IMR-90 (cell line): Measurements from ENCODE around the gene DGKZ. TPM values are rescaled to one million over a fixed set of nuclear protein-coding genes. Genes with fewer than 3 reads are reported as not detected.

ENCODE experiments used
- ATAC-seq: fragments of 200-7000 bp; cut with Tn5 transposase; 2 replicates; pipeline ENCODE4 v1.9.1; 2020; ENCODE audit warnings: low read depth, mild to moderate bottlenecking, moderate library complexity
- BruUV-seq: library from RNA; stranded (reverse); fragments of 400-500 nt; replicated peaks from 2 replicates; lab custom pipeline; 2021; lab: Mats Ljungman, UMichigan
- CTCF ChIA-PET: fragments of 300-600 bp; formaldehyde crosslinking; extraction: SDS; loops from one replicate; lab custom pipeline; 2021; ENCODE audit warnings: antibody characterized with exemption; lab: Yijun Ruan, JAX
- POLR2A ChIA-PET: fragments of 300-600 bp; sonication (Branson Sonifier 250); formaldehyde crosslinking; loops from one replicate; lab custom pipeline; 2022; ENCODE audit warnings: antibody characterized with exemption; ENCODE audit not compliant: unreplicated experiment; lab: Charles Lee
- DNase-seq: peaks from one replicate; pipeline ENCODE4 v3.0.0; 2013
- H2AFZ ChIP-seq: replicated peaks from 2 replicates; pipeline ENCODE3; 2013; ENCODE audit warnings: low read length, mild to moderate bottlenecking; ENCODE audit not compliant: poor library complexity
- H2AK5ac ChIP-seq: 2 replicates; pipeline ENCODE4 v1.6.1; 2013; ENCODE audit warnings: low read depth, low read length, inconsistent platforms
- H2AK9ac ChIP-seq: replicated peaks from 2 replicates; pipeline ENCODE3; 2013; ENCODE audit warnings: mild to moderate bottlenecking, low read depth, low read length, moderate library complexity; ENCODE audit not compliant: poor library complexity
- H2BK120ac ChIP-seq: 2 replicates; pipeline ENCODE4 v1.6.1; 2013; ENCODE audit warnings: low read depth, low read length, inconsistent platforms
- H2BK15ac ChIP-seq: 3 replicates; pipeline ENCODE4 v1.6.1; 2013; ENCODE audit warnings: low read depth, low read length, inconsistent platforms
- H2BK20ac ChIP-seq: 2 replicates; pipeline ENCODE4 v1.6.1; 2013; ENCODE audit warnings: low read depth, mild to moderate bottlenecking, inconsistent platforms, low read length, moderate library complexity
- H2BK5ac ChIP-seq: 2 replicates; pipeline ENCODE4 v1.6.1; 2013; ENCODE audit warnings: mild to moderate bottlenecking, low read depth, low read length, inconsistent platforms; ENCODE audit not compliant: poor library complexity, severe bottlenecking
- H3K14ac ChIP-seq: replicated peaks from 2 replicates; pipeline ENCODE4 v1.6.1; 2013; ENCODE audit warnings: low read depth, low read length, inconsistent platforms
- H3K18ac ChIP-seq: 2 replicates; pipeline ENCODE4 v1.6.1; 2013; ENCODE audit warnings: low read depth, low read length, control low read depth
- H3K23ac ChIP-seq: 2 replicates; pipeline ENCODE4 v1.6.1; 2013; ENCODE audit warnings: low read depth, low read length, inconsistent platforms
- H3K27ac ChIP-seq: 2 replicates; pipeline ENCODE4 v1.5.1; 2013; ENCODE audit warnings: mild to moderate bottlenecking, control low read depth, low read length; ENCODE audit not compliant: insufficient read depth
- H3K27me3 ChIP-seq: 2 replicates; pipeline ENCODE4 v1.6.1; 2013; ENCODE audit warnings: low read length; ENCODE audit not compliant: control insufficient read depth, insufficient read depth
- H3K36me3 ChIP-seq: 2 replicates; pipeline ENCODE4 v1.6.1; 2013; ENCODE audit warnings: low read length, mixed read lengths; ENCODE audit not compliant: control insufficient read depth, insufficient read depth
- H3K4ac ChIP-seq: 2 replicates; pipeline ENCODE4 v1.6.1; 2013; ENCODE audit warnings: low read depth, low read length, inconsistent platforms
- H3K4me1 ChIP-seq: 2 replicates; pipeline ENCODE4 v1.6.1; 2013; ENCODE audit warnings: low read length, mixed read lengths; ENCODE audit not compliant: control insufficient read depth, insufficient read depth
- H3K4me2 ChIP-seq: 2 replicates; pipeline ENCODE4 v1.6.1; 2013; ENCODE audit warnings: low read depth, mild to moderate bottlenecking, control low read depth, low read length, moderate library complexity
- H3K4me3 ChIP-seq: 2 replicates; pipeline ENCODE4 v1.5.1; 2013; ENCODE audit warnings: low read depth, mild to moderate bottlenecking, control low read depth, low read length, moderate library complexity; ENCODE audit not compliant: insufficient read depth
- H3K56ac ChIP-seq: 2 replicates; pipeline ENCODE4 v1.6.1; 2013; ENCODE audit warnings: low read length, inconsistent platforms; ENCODE audit not compliant: insufficient read depth; ENCODE audit errors: extremely low read depth
- H3K79me1 ChIP-seq, 2 experiments: 2 replicates each; pipeline ENCODE4 v1.6.1; 2013; ENCODE audit warnings: low read length in 2 of 2, inconsistent platforms in 1 of 2, low read depth in 1 of 2
- H3K9ac ChIP-seq: 2 replicates; pipeline ENCODE4 v1.6.1; 2013; ENCODE audit warnings: low read depth, low read length, control low read depth
- H3K9me1 ChIP-seq: 2 replicates; pipeline ENCODE4 v1.6.1; 2013; ENCODE audit warnings: low read length, inconsistent platforms; ENCODE audit not compliant: insufficient read depth
- H3K9me3 ChIP-seq: 2 replicates; pipeline ENCODE4 v1.6.1; 2013; ENCODE audit warnings: low read length; ENCODE audit not compliant: control insufficient read depth, insufficient read depth
- H4K20me1 ChIP-seq: 2 replicates; pipeline ENCODE4 v1.6.1; 2013; ENCODE audit warnings: low read length, inconsistent platforms; ENCODE audit not compliant: insufficient read depth
- H4K5ac ChIP-seq: 2 replicates; pipeline ENCODE4 v1.6.1; 2013; ENCODE audit warnings: mild to moderate bottlenecking, low read depth, low read length, control low read depth
- H4K8ac ChIP-seq, 2 experiments: 2 replicates each; pipeline ENCODE4 v1.6.1; 2013; ENCODE audit warnings: low read depth in 2 of 2, low read length in 2 of 2, control low read depth in 1 of 2, inconsistent platforms in 1 of 2
- H4K91ac ChIP-seq: 2 replicates; pipeline ENCODE4 v1.6.1; 2013; ENCODE audit warnings: low read depth, low read length, inconsistent platforms; ENCODE audit not compliant: insufficient read depth
- BHLHE40 ChIP-seq: fragments of 150-350 bp; IDR thresholded peaks from 2 replicates; pipeline ENCODE4 v1.6.1; 2016; ENCODE audit warnings: mild to moderate bottlenecking, low read depth, low read length
- CEBPB ChIP-seq: IDR thresholded peaks from 2 replicates; pipeline ENCODE4 v1.6.1; 2012; ENCODE audit warnings: low read depth, low read length, improper control_type of control experiment
- CHD1 ChIP-seq: IDR thresholded peaks from 2 replicates; pipeline ENCODE4 v1.6.1; 2012; ENCODE audit warnings: low read depth, low read length, improper control_type of control experiment
- FOS ChIP-seq: fragments of 150-350 bp; IDR thresholded peaks from 2 replicates; pipeline ENCODE4 v1.6.1; 2016; ENCODE audit warnings: low read depth, low read length
- MAFK ChIP-seq: IDR thresholded peaks from 2 replicates; pipeline ENCODE4 v1.6.1; 2012; ENCODE audit warnings: low read depth, low read length, improper control_type of control experiment
- MAZ ChIP-seq: IDR thresholded peaks from 2 replicates; pipeline ENCODE4 v1.6.1; 2012; ENCODE audit warnings: low read depth, mild to moderate bottlenecking, low read length, improper control_type of control experiment, moderate library complexity, borderline replicate concordance
- NFE2L2 ChIP-seq: fragments of 150-350 bp; IDR thresholded peaks from 2 replicates; pipeline ENCODE4 v1.6.1; 2016; ENCODE audit warnings: low read depth, mild to moderate bottlenecking, low read length
- POLR2A ChIP-seq: IDR thresholded peaks from 2 replicates; pipeline ENCODE4 v1.6.1; 2012; ENCODE audit warnings: mild to moderate bottlenecking, low read depth, low read length
- RAD21 ChIP-seq: IDR thresholded peaks from 2 replicates; pipeline ENCODE4 v1.6.1; 2012; ENCODE audit warnings: low read length, improper control_type of control experiment
- RCOR1 ChIP-seq: IDR thresholded peaks from 2 replicates; pipeline ENCODE4 v1.6.1; 2012; ENCODE audit warnings: mild to moderate bottlenecking, low read length, improper control_type of control experiment; ENCODE audit not compliant: insufficient replicate concordance
- SMC3 ChIP-seq: fragments of 150-350 bp; IDR thresholded peaks from 2 replicates; pipeline ENCODE4 v1.6.1; 2016; ENCODE audit warnings: low read depth, mild to moderate bottlenecking, antibody characterized with exemption, low read length, moderate library complexity
- whole genome bisulfite sequencing, 2 experiments: methylation state at CpG; one replicate each; pipeline versions ENCODE4 v1.1.5 to v1.1.7; 2013; ENCODE audit warnings: missing lambda C conversion rate in 2 of 2; ENCODE audit not compliant: insufficient read length in 1 of 2; ENCODE audit errors: extremely low coverage in 2 of 2; 5-methylcytosine and 5-hydroxymethylcytosine counted together
- dilution Hi-C: fragments of 300-500 bp; cut with HindIII; formaldehyde crosslinking; loops from one replicate; pipeline ENCODE4 v1.14.3; 2018; ENCODE audit warnings: low sequenced_read_pairs; ENCODE audit not compliant: unreplicated experiment
- in situ Hi-C: fragments of 300-500 bp; cut with MboI; formaldehyde crosslinking; loops from 3 replicates; pipeline ENCODE4 v1.14.3; 2019; ENCODE audit warnings: low sequenced_read_pairs, inconsistent platforms, mixed read lengths
- intact Hi-C: fragments of 100-400 bp; cut with micrococcal nuclease; formaldehyde crosslinking; loops from 2 replicates; pipeline ENCODE4 v1.10.0; 2022
- polyA plus RNA-seq, 3 experiments: library from polyadenylated mRNA; depleted of rRNA; stranded (reverse); fragments of >200 nt; gene quantifications; 2 replicates each; pipeline ENCODE4 v1.2.3, GENCODE V29; 2012; ENCODE audit warnings: low replicate concordance in 1 of 3
- total RNA-seq: library from RNA; depleted of rRNA; stranded (reverse); fragments of >200 nt; gene quantifications from 2 replicates; pipeline ENCODE4 v1.2.3, GENCODE V29; 2012
- TF ChIP-seq, protein P1 (sequence below): fragments of 150-350 bp; IDR thresholded peaks from 2 replicates; pipeline ENCODE4 v1.6.1; 2017; ENCODE audit warnings: mild to moderate bottlenecking, antibody characterized with exemption, low read length, low read depth
- TF ChIP-seq, protein P2 (sequence below): conservative IDR thresholded peaks from 2 replicates; pipeline ENCODE4 v1.5.1; 2012; ENCODE audit warnings: mild to moderate bottlenecking, low read depth, low read length, improper control_type of control experiment
- TF ChIP-seq, protein P3 (sequence below): fragments of 150-350 bp; IDR thresholded peaks from 2 replicates; pipeline ENCODE4 v1.6.1; 2016; ENCODE audit warnings: low read depth, mild to moderate bottlenecking, low read length, moderate library complexity, borderline replicate concordance

Gene DGKZ
- total and polyA plus RNA-seq, 2 of the 4 experiments (the other 2 are of a cell fraction): 46.8 to 62.0 TPM

DNA sequence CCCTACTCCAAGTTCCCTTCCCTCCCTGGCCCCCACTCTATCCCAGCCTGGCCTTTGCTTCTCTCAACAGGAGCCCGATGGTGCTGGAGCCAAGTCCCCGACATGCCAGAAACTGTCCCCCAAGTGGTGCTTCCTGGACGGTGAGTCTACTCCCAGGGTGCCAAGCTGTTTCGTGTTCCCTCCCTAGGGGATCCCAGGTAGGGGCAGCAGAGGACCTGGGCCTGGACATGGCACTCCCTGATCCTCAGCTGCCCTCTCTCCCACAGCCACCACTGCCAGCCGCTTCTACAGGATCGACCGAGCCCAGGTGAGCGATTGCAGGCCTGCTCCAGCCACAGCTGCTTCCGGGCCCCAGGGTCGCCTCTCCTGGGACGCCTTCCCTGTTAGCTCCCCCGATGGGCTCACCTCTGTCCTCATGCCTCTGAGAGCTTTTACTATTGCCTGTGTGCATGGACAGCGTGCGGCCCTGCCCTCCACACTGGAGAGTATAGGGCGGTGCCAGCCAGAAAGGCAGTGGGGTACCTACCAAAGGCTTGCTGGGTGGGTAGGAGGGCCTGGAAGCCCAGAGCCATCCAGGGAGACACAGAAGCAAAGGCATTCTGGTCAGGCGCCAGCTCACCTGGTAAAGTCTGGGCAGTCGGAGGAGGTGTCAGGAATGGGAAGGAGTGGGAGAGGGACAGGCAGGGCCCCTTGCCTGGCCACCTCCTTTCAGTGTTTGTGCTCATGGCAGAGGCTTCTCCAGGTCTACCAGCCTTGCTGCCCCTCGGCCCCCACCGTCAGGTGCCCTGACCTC lies 29.2 kb downstream of the DGKZ start:
- no peaks in the 10 kb centered on the region for H3K79me1 ChIP-seq
- no peak overlapping the region for H3K4ac ChIP-seq
- BruUV-seq: no TSS peak
- H3K36me3 ChIP-seq: peaks cover 29% of the 10 kb centered on the region
- no peak overlapping the region for H4K91ac ChIP-seq
- no peak overlapping the region for H2BK5ac ChIP-seq
- no peak overlapping the region for H3K56ac ChIP-seq
- no peaks in the 10 kb centered on the region for H3K9me1 ChIP-seq
- no peak overlapping the region for H3K23ac ChIP-seq
- H2BK20ac ChIP-seq: no peak overlapping the region
- no peak overlapping the region for H3K4me2 ChIP-seq
- DNase-seq (no peak), ATAC-seq (no peak)
- peaks cover 4% of the 10 kb centered on the region for H3K4me1 ChIP-seq
- no peak overlapping the region for H2BK120ac ChIP-seq
- H3K14ac ChIP-seq: no peak overlapping the region
- intact Hi-C loops (no loop called here), in situ Hi-C loops (no loop called here), dilution Hi-C loops (no loop called here)
- H2AK9ac ChIP-seq: no peak overlapping the region
- no peaks in the 10 kb centered on the region for H3K9me3 ChIP-seq
- no peak overlapping the region for H3K4me3 ChIP-seq
- no peak overlapping the region for H4K5ac ChIP-seq
- H3K9ac ChIP-seq: no peak overlapping the region
- 100% methylated on average over 8 of the region's 19 CpGs; no CpG with 5 or more reads in 1 of the 2 experiments for WGBS, 2 experiments
- no peak overlapping the region for H2BK15ac ChIP-seq
- H2AK5ac ChIP-seq: no peak overlapping the region
- TF ChIP-seq, protein P1, sequence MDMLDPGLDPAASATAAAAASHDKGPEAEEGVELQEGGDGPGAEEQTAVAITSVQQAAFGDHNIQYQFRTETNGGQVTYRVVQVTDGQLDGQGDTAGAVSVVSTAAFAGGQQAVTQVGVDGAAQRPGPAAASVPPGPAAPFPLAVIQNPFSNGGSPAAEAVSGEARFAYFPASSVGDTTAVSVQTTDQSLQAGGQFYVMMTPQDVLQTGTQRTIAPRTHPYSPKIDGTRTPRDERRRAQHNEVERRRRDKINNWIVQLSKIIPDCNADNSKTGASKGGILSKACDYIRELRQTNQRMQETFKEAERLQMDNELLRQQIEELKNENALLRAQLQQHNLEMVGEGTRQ: no peak
- TF ChIP-seq RCOR1 (no peak), BHLHE40 (no peak), MAFK (no peak), CHD1 (no peak), RAD21 (no peak), CEBPB (no peak), SMC3 (no peak), MAZ (no peak), POLR2A (no peak), FOS (no peak), NFE2L2 (no peak)
- TF ChIP-seq, protein P2, sequence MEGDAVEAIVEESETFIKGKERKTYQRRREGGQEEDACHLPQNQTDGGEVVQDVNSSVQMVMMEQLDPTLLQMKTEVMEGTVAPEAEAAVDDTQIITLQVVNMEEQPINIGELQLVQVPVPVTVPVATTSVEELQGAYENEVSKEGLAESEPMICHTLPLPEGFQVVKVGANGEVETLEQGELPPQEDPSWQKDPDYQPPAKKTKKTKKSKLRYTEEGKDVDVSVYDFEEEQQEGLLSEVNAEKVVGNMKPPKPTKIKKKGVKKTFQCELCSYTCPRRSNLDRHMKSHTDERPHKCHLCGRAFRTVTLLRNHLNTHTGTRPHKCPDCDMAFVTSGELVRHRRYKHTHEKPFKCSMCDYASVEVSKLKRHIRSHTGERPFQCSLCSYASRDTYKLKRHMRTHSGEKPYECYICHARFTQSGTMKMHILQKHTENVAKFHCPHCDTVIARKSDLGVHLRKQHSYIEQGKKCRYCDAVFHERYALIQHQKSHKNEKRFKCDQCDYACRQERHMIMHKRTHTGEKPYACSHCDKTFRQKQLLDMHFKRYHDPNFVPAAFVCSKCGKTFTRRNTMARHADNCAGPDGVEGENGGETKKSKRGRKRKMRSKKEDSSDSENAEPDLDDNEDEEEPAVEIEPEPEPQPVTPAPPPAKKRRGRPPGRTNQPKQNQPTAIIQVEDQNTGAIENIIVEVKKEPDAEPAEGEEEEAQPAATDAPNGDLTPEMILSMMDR: no peak
- TF ChIP-seq, protein P3, sequence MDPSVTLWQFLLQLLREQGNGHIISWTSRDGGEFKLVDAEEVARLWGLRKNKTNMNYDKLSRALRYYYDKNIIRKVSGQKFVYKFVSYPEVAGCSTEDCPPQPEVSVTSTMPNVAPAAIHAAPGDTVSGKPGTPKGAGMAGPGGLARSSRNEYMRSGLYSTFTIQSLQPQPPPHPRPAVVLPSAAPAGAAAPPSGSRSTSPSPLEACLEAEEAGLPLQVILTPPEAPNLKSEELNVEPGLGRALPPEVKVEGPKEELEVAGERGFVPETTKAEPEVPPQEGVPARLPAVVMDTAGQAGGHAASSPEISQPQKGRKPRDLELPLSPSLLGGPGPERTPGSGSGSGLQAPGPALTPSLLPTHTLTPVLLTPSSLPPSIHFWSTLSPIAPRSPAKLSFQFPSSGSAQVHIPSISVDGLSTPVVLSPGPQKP: no peak
- no peaks in the 10 kb centered on the region for H3K27me3 ChIP-seq
- no peak overlapping the region for H3K27ac ChIP-seq
- H3K18ac ChIP-seq: no peak overlapping the region
- POLR2A ChIA-PET: no interaction called here
- H2AFZ ChIP-seq: no peak overlapping the region
- H4K20me1 ChIP-seq: no peaks in the 10 kb centered on the region
- CTCF ChIA-PET: no interaction called here
- no peak overlapping the region for H4K8ac ChIP-seq
